ENCODE data around the gene DBF4B.
"Not testable (repeated sequence)": the region's sequence is repeated elsewhere in the genome, so short reads cannot be mapped to it uniquely, and the experiment has no call there.

The DBF4B gene

GRCh38 chr17:44700288-44700687 lies 8.2 kb upstream of the DBF4B start:
- H3K4me1 Mint-ChIP-seq, H3K27me3 Mint-ChIP-seq: not testable (repeated sequence)

DNA sequence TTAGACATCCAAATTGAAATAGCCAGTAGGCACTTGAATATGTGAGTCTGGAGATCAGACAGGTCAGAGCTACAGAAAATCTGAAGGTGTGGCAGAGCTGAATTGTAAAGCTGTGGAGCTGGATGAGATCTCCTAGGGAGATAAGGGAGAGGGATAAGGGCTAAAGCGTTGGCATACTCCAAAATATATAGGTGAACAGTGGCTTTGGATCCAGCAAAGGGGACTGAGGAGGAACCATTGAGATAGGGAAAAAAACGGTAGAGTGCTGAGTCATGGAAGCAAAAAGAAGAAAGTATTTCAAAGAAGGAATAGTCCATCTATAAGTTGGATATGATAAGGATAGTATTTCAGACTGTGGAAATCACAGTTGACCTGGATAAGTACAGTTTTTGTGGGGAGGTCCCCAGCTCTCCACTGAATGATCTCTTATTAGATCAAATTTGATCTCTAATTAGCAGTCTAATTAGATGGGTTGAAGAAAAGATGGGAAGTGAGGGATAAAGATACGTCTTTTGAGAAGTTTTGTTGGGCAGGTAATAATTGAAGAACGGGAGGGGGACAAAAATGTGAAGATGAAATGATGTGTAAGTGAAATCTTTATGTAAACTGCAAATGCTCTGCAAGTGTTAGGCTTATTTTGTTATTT lies 587 bp upstream of the DBF4B start:
- H3K36me3 Mint-ChIP-seq = no peaks in the 10 kb centered on the region
- H3K9me3 Mint-ChIP-seq = no peaks in the 10 kb centered on the region
- H3K27me3 Mint-ChIP-seq = no peaks in the 10 kb centered on the region
- no peak overlapping the region for H3K4me3 Mint-ChIP-seq
- peaks cover 4% of the 10 kb centered on the region for H3K4me1 Mint-ChIP-seq
- H3K27ac Mint-ChIP-seq = no peak overlapping the region

More at GRCh38 chr17:44700288-44700687, 8.2 kb upstream of the DBF4B start:
- not testable (repeated sequence) for H3K36me3 Mint-ChIP-seq, H3K9me3 Mint-ChIP-seq, H3K27ac Mint-ChIP-seq, H3K4me3 Mint-ChIP-seq

- Mint-ChIP-seq H3K4me1 (no peaks in the 10 kb centered on the region), H3K27ac (no peak overlapping the region), H3K27me3 (no peaks in the 10 kb centered on the region)
Observed at GRCh38 chr17:44719444-44719843, 11.0 kb downstream of the DBF4B start.

GRCh38 chr17:44722254-44722653 lies 13.8 kb downstream of the DBF4B start:
- H3K27me3 Mint-ChIP-seq = no peaks in the 10 kb centered on the region
- H3K9me3 Mint-ChIP-seq = no peaks in the 10 kb centered on the region
- H3K4me1 Mint-ChIP-seq = no peaks in the 10 kb centered on the region
- peaks cover 5% of the 10 kb centered on the region for H3K36me3 Mint-ChIP-seq
- H3K27ac Mint-ChIP-seq = no peak overlapping the region
- no peak overlapping the region for H3K4me3 Mint-ChIP-seq

More at GRCh38 chr17:44719444-44719843, 11.0 kb downstream of the DBF4B start:
- Mint-ChIP-seq H3K36me3 (peaks cover 10% of the 10 kb centered on the region), H3K9me3 (no peaks in the 10 kb centered on the region), H3K4me3 (no peak overlapping the region)

DNA sequence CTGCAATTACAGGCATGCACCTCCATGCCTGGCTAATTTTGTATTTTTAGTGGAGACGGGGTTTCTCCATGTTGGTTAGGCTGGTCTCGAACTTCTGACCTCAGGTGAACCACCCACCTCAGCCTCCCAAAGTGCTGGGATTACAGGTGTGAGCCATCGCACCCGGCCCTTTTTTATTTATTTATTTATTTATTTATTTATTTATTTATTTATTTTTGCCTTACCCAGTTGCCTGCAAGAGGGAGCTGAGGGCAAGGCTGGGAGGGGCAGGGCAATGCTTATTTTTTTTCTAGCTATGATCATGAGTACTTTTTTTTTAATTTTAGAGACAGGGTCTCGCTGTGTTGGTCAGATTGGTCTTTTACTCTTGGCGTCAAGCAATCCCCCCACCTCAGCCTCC lies 17.7 kb downstream of the DBF4B start:
- not testable (repeated sequence) for H3K9me3 Mint-ChIP-seq, H3K4me1 Mint-ChIP-seq, H3K36me3 Mint-ChIP-seq, H3K27me3 Mint-ChIP-seq, H3K4me3 Mint-ChIP-seq, H3K27ac Mint-ChIP-seq

DNA sequence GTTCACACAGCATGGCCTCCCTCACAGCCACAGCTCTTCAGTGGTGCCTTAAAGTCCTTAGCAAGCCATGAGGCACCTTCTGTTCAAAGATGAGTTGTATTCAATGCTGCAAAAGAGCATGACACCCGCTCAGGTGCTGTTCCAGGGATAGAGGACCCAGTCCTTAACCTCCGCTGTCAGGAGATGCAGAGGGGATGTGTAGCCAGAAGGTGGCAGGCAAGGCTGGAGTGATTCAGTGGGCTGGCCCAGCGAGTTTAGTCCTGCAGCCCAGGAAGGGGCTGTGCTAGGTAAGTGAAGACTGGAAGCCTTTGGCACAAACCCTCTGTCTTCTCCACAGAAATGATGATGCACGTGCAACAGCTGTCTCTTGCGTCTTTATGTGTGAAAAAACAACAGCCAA lies 25.3 kb downstream of the DBF4B start:
- no peaks in the 10 kb centered on the region for H3K4me1 Mint-ChIP-seq
- no peak overlapping the region for H3K4me3 Mint-ChIP-seq
- no peak overlapping the region for H3K27ac Mint-ChIP-seq
- no peaks in the 10 kb centered on the region for H3K9me3 Mint-ChIP-seq
- H3K27me3 Mint-ChIP-seq = no peaks in the 10 kb centered on the region
- no peaks in the 10 kb centered on the region for H3K36me3 Mint-ChIP-seq

- H3K4me1 Mint-ChIP-seq = no peaks in the 10 kb centered on the region
- no peaks in the 10 kb centered on the region for H3K9me3 Mint-ChIP-seq
- H3K4me3 Mint-ChIP-seq = no peak overlapping the region
- H3K27me3 Mint-ChIP-seq = no peaks in the 10 kb centered on the region
- no peak overlapping the region for H3K27ac Mint-ChIP-seq
- H3K36me3 Mint-ChIP-seq = no peaks in the 10 kb centered on the region
Observed at GRCh38 chr17:44734272-44734671, 25.8 kb downstream of the DBF4B start.

- Mint-ChIP-seq H3K9me3 (no peaks in the 10 kb centered on the region), H3K4me1 (no peaks in the 10 kb centered on the region), H3K27ac (no peak overlapping the region), H3K27me3 (no peaks in the 10 kb centered on the region), H3K4me3 (no peak overlapping the region), H3K36me3 (peaks cover 4% of the 10 kb centered on the region)
Observed at GRCh38 chr17:44736551-44737240, 28.2 kb downstream of the DBF4B start.

- H3K9me3 Mint-ChIP-seq = no peaks in the 10 kb centered on the region
- no peaks in the 10 kb centered on the region for H3K27me3 Mint-ChIP-seq
- peaks cover 4% of the 10 kb centered on the region for H3K36me3 Mint-ChIP-seq
- no peak overlapping the region for H3K27ac Mint-ChIP-seq
- no peaks in the 10 kb centered on the region for H3K4me1 Mint-ChIP-seq
- no peak overlapping the region for H3K4me3 Mint-ChIP-seq
Observed at GRCh38 chr17:44738214-44738906, 29.9 kb downstream of the DBF4B start.

- peaks cover 4% of the 10 kb centered on the region for H3K36me3 Mint-ChIP-seq
- no peak overlapping the region for H3K4me3 Mint-ChIP-seq
- H3K4me1 Mint-ChIP-seq = no peaks in the 10 kb centered on the region
- H3K9me3 Mint-ChIP-seq = no peaks in the 10 kb centered on the region
- no peaks in the 10 kb centered on the region for H3K27me3 Mint-ChIP-seq
- no peak overlapping the region for H3K27ac Mint-ChIP-seq
Observed at GRCh38 chr17:44741316-44741715, 32.9 kb downstream of the DBF4B start.

DNA sequence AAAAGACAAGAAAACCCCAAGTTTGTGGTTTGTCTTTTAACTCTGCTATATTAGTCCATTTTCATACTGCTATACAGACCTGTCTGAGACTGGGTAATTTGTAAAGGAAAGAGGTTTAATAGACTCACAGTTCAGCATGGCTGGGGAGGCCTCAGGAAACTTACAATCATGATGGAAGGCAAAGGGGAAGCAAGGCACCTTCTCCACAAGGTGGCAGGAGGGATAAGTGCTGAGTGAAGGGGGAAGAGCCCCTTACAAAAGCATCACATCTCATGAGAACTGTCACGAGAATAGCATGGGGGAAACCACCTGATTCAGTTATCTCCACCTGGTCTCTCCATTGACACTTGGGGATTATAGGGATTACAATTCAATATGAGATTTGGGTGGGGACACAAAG lies 36.8 kb downstream of the DBF4B start:
- Mint-ChIP-seq H3K27ac (no peak overlapping the region), H3K36me3 (peaks cover 6% of the 10 kb centered on the region), H3K27me3 (no peaks in the 10 kb centered on the region), H3K9me3 (no peaks in the 10 kb centered on the region), H3K4me3 (no peak overlapping the region), H3K4me1 (no peaks in the 10 kb centered on the region)

GRCh38 chr17:44745738-44746137 lies 37.3 kb downstream of the DBF4B start:
- not testable (repeated sequence) for H3K4me3 Mint-ChIP-seq, H3K36me3 Mint-ChIP-seq, H3K4me1 Mint-ChIP-seq, H3K27me3 Mint-ChIP-seq, H3K27ac Mint-ChIP-seq, H3K9me3 Mint-ChIP-seq

- H3K27me3 Mint-ChIP-seq = no peaks in the 10 kb centered on the region
- H3K9me3 Mint-ChIP-seq = no peaks in the 10 kb centered on the region
- H3K36me3 Mint-ChIP-seq = peaks cover 5% of the 10 kb centered on the region
- H3K27ac Mint-ChIP-seq = no peak overlapping the region
- no peak overlapping the region for H3K4me3 Mint-ChIP-seq
- no peaks in the 10 kb centered on the region for H3K4me1 Mint-ChIP-seq
Observed at GRCh38 chr17:44747566-44747965, 39.1 kb downstream of the DBF4B start.

GRCh38 chr17:44749076-44749979 lies 40.9 kb downstream of the DBF4B start:
- Mint-ChIP-seq H3K9me3 (no peaks in the 10 kb centered on the region), H3K27ac (no peak overlapping the region), H3K27me3 (peaks cover 2% of the 10 kb centered on the region), H3K36me3 (peaks cover 5% of the 10 kb centered on the region), H3K4me3 (no peak overlapping the region), H3K4me1 (no peaks in the 10 kb centered on the region)

DNA sequence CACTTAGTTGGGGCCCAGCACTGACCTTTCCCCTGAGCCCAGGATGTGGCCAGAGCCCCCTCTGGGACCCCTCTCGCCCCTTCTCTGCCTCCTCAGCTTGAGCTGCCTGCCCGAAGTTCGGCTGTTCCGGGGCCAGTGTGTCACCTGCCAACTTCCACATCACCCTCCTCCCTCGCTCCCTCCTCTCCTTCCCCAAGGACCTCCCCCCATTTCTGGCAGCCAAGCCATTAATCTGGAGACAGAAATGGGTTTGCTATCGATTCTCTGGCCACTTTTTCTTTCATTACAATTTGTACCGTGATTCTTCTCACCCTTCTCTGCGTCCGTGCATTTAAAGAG lies 41.5 kb downstream of the DBF4B start:
- H3K4me1 Mint-ChIP-seq = no peaks in the 10 kb centered on the region
- H3K9me3 Mint-ChIP-seq = no peaks in the 10 kb centered on the region
- no peak overlapping the region for H3K4me3 Mint-ChIP-seq
- peaks cover 5% of the 10 kb centered on the region for H3K36me3 Mint-ChIP-seq
- no peak overlapping the region for H3K27ac Mint-ChIP-seq
- H3K27me3 Mint-ChIP-seq = peaks cover 2% of the 10 kb centered on the region

DNA sequence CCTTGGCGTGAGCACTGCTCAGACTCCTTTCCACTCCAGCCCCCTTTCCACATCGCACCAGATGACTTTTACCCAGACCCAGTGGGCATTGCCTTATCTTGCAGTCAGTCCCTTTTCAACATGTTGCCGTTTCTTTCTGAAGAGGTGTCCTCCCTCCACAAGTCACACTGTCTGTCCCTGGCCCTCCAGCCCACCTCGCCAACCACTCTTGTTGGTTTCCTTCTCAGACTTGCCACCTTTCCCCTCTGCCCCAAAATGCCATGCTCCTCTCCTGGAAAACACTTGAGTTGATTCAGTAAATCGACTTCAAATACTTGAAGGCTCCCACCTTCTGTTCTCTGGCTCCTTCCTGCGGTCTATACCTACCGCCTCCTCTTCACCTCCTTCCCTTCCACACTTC lies 42.9 kb downstream of the DBF4B start:
- peaks cover 2% of the 10 kb centered on the region for H3K27me3 Mint-ChIP-seq
- no peaks in the 10 kb centered on the region for H3K4me1 Mint-ChIP-seq
- H3K4me3 Mint-ChIP-seq = no peak overlapping the region
- no peak overlapping the region for H3K27ac Mint-ChIP-seq
- H3K9me3 Mint-ChIP-seq = no peaks in the 10 kb centered on the region
- peaks cover 5% of the 10 kb centered on the region for H3K36me3 Mint-ChIP-seq

Data from activated naive CD4-positive, alpha-beta T cell treated with anti-CD3 and anti-CD28 coated beads, Interleukin-2, amount 50 U/mL, for 24 hours (primary cell).